Osteoblast (primary cell): Measurements from ENCODE around the gene CFAP221. TPM values are rescaled to one million over a fixed set of nuclear protein-coding genes. Genes with fewer than 3 reads are reported as not detected.
A peak's percentile ranks its signal among the peaks of the same experiment; 100 is the strongest.

Experiments used
- DNase-seq: peaks from one replicate; pipeline ENCODE4 v3.0.0; 2011; ENCODE audit warnings: low spot score, mixed read lengths; ENCODE audit not compliant: insufficient read length; ENCODE audit errors: missing footprints
- H2AFZ ChIP-seq: 2 replicates; pipeline ENCODE4 v1.6.0; 2011; ENCODE audit warnings: mild to moderate bottlenecking, low read length
- H3K27ac ChIP-seq: 2 replicates; pipeline ENCODE4 v1.5.1; 2011; ENCODE audit warnings: mild to moderate bottlenecking, low read depth, low read length, moderate library complexity
- H3K27me3 ChIP-seq: 2 replicates; pipeline ENCODE4 v1.6.0; 2012; ENCODE audit warnings: mild to moderate bottlenecking, control low read depth, inconsistent platforms, low read length, moderate library complexity; ENCODE audit not compliant: insufficient read depth
- H3K36me3 ChIP-seq: 2 replicates; pipeline ENCODE4 v1.5.1; 2011; ENCODE audit warnings: mild to moderate bottlenecking, low read length, control low read depth, moderate library complexity; ENCODE audit not compliant: insufficient read depth
- H3K4me1 ChIP-seq: 2 replicates; pipeline ENCODE4 v1.5.1; 2011; ENCODE audit warnings: mild to moderate bottlenecking, low read length, control low read depth, moderate library complexity; ENCODE audit not compliant: insufficient read depth
- H3K4me2 ChIP-seq: 2 replicates; pipeline ENCODE4 v1.6.0; 2011; ENCODE audit warnings: mild to moderate bottlenecking, low read length; ENCODE audit not compliant: insufficient read depth
- H3K4me3 ChIP-seq: fragments of 200-600 bp; sonication (generic); 3 replicates; pipeline ENCODE4 v1.5.1; 2012; ENCODE audit warnings: mild to moderate bottlenecking, low read length, inconsistent platforms; ENCODE audit not compliant: insufficient read depth
- H3K79me2 ChIP-seq: 2 replicates; pipeline ENCODE4 v1.6.0; 2012; ENCODE audit warnings: mild to moderate bottlenecking, low read length, control low read depth, inconsistent platforms; ENCODE audit not compliant: insufficient read depth
- H3K9me3 ChIP-seq: 2 replicates; pipeline ENCODE4 v1.5.1; 2011; ENCODE audit warnings: low read depth, low read length, control low read depth
- H4K20me1 ChIP-seq: 2 replicates; pipeline ENCODE4 v1.6.0; 2012; ENCODE audit warnings: mild to moderate bottlenecking, low read length, control low read depth; ENCODE audit not compliant: insufficient read depth
- CTCF ChIP-seq: IDR thresholded peaks from 2 replicates; pipeline ENCODE4 v1.5.1; 2011; ENCODE audit warnings: mild to moderate bottlenecking, low read depth, low read length, moderate library complexity; ENCODE audit errors: extremely low read depth
- total RNA-seq: library from RNA; depleted of rRNA; stranded (reverse); fragments of >200 nt; gene quantifications from 2 replicates; pipeline ENCODE4 v1.2.3, GENCODE V29; 2012

Gene CFAP221
- total RNA-seq, 1 donor: 0.36 TPM

GRCh38 chr2:119694845-119695521 lies 150.7 kb downstream of the CFAP221 start:
- Histone ChIP-seq H2AFZ (peak overlapping the region; percentile 60), H3K4me1 (peaks cover 11% of the 10 kb centered on the region), H3K79me2 (no peaks in the 10 kb centered on the region), H3K27me3 (peaks cover 11% of the 10 kb centered on the region), H3K9me3 (no peaks in the 10 kb centered on the region), H4K20me1 (no peaks in the 10 kb centered on the region), H3K36me3 (no peaks in the 10 kb centered on the region), H3K4me2 (peak overlapping the region; percentile 73), H3K4me3 (peak overlapping the region; percentile 49), H3K27ac (no peak overlapping the region)
- peak; percentile 94 for DNase-seq
- no peak for TF ChIP-seq CTCF

- H3K36me3 ChIP-seq: no peaks in the 10 kb centered on the region
- no peak for DNase-seq
- H2AFZ ChIP-seq: no peak overlapping the region
- H3K4me2 ChIP-seq: no peak overlapping the region
- H4K20me1 ChIP-seq: no peaks in the 10 kb centered on the region
- H3K27ac ChIP-seq: no peak overlapping the region
- TF ChIP-seq CTCF: no peak
- no peak overlapping the region for H3K4me3 ChIP-seq
- H3K79me2 ChIP-seq: no peaks in the 10 kb centered on the region
- peaks cover 11% of the 10 kb centered on the region for H3K27me3 ChIP-seq
- H3K9me3 ChIP-seq: no peaks in the 10 kb centered on the region
- peaks cover 11% of the 10 kb centered on the region for H3K4me1 ChIP-seq
These were observed 151.8 kb downstream of the CFAP221 start for GRCh38 chr2:119696005-119696404.

GRCh38 chr2:119696494-119697030 lies 152.3 kb downstream of the CFAP221 start:
- no peak overlapping the region for H3K27ac ChIP-seq
- DNase-seq: no peak

More at GRCh38 chr2:119696494-119697030, 152.3 kb downstream of the CFAP221 start:
- H3K36me3 ChIP-seq: no peaks in the 10 kb centered on the region
- H2AFZ ChIP-seq: no peak overlapping the region
- no peak for TF ChIP-seq CTCF
- no peak overlapping the region for H3K4me3 ChIP-seq
- H3K27me3 ChIP-seq: peaks cover 11% of the 10 kb centered on the region
- no peaks in the 10 kb centered on the region for H3K9me3 ChIP-seq
- no peaks in the 10 kb centered on the region for H4K20me1 ChIP-seq
- H3K4me2 ChIP-seq: no peak overlapping the region
- no peaks in the 10 kb centered on the region for H3K79me2 ChIP-seq
- peaks cover 11% of the 10 kb centered on the region for H3K4me1 ChIP-seq
